Measurements from ENCODE around the gene PLA2G4D. TPM values are rescaled to one million over a fixed set of nuclear protein-coding genes. Genes with fewer than 3 reads are reported as not detected.

The PLA2G4D gene
- total and polyA plus RNA-seq, 2 donors, result 0.03 TPM; not detected in 1

GRCh38 chr15:42036966-42037365, 57.4 kb downstream of the PLA2G4D start:
- Histone ChIP-seq H3K36me3 (ENCODE audit: insufficient read depth) (no peaks in the 10 kb centered on the region), H3K4me1 (ENCODE audit: insufficient read depth) (no peaks in the 10 kb centered on the region), H3K27ac (ENCODE audit: low read depth) (no peak overlapping the region), H3K4me3 (ENCODE audit: low read depth, low read length) (no peak overlapping the region)
- DNase-seq (ENCODE audit: extremely low spot score), result no peak
- 90% methylated on average over 9 of the region's 9 CpGs for WGBS

DNA sequence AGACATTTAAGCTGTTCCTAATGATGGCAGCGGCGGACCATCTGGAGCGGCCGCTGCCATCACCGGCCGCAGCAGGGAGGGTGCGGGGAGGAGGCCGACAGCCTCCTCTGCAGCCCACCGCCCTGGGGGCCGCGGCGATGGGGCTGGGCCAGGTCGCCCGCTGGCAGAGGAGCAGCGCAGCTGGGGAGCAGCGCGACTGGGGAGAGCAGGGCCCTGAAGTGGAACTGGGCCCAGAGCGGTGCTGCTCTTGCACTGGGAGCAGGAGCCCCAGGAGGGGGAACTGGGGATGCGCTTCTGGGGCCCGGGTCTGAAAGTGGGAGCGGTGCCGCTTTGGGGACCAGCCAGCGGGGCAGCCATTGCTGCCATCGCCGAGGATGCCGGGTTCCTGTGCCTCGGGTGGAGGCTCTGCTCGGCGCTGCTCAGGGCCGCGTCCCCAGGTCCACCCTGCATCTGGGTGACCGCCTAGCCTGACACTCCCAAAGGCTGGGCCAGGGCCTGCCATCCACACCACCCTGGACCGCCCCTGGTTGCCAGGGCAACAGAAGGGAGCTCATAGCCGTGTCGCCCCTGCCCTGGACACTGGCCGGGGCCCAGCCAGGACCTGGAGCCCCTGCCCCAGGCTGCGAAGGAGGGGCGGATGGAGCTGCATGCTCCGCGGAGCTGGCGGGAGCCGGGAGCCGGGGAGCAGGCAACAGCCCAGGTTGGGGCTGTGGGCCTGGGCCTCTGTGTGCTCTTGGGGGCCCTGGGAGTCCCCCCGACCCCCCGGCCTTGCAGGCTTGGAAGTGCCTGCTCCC, 58.1 kb downstream of the PLA2G4D start:
- 84% methylated on average over 45 of the region's 45 CpGs for WGBS
- no peak overlapping the region for H3K27ac ChIP-seq (ENCODE audit: low read depth)
- H3K36me3 ChIP-seq (ENCODE audit: insufficient read depth), result no peaks in the 10 kb centered on the region
- no peak for DNase-seq (ENCODE audit: extremely low spot score)
- no peak overlapping the region for H3K4me3 ChIP-seq (ENCODE audit: low read depth, low read length)
- H3K4me1 ChIP-seq (ENCODE audit: insufficient read depth), result no peaks in the 10 kb centered on the region

GRCh38 chr15:42035435-42035761, 59.0 kb downstream of the PLA2G4D start:
- H3K27ac ChIP-seq (ENCODE audit: low read depth), result no peak overlapping the region
- 53% methylated on average over 3 of the region's 3 CpGs for WGBS

DNA sequence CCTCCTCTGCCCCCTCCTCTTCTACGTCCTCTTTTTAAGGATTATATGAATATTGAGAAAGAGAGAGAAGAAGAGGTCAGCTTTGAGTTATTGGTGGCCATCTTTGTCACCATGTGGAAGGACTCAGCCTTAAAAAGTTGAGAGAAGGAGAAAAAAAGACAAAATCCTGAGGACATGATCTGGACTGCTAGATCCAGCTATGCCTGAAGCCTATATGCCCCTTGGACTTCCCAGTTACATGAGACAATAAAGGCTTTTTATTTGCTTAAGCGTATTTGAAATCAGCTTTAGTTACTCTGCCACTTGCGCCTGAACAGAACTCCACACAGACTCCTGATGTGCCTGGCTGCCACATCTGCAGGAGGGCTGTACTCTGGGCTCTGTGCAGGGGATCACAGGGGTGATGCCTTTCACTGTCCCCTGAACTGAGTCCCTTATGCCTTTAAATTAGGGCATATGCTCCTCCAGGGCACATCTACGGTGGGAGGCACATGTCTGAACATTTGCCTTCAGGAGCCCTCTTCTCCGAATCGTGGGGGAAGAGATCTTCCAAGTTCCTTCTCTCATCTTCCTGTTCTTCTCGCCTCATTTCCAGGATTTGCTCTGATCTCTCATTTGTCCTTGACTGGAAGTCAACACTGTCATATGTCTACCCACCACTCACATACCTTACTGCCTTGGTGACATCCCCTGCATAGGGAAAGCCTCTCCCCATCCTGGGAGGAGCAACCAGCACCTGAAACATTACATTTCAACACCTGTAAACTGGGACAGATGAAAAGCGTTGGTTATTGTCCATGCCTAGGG, 59.5 kb downstream of the PLA2G4D start:
- Histone ChIP-seq H3K36me3 (ENCODE audit: insufficient read depth) (no peaks in the 10 kb centered on the region), H3K4me1 (ENCODE audit: insufficient read depth) (no peaks in the 10 kb centered on the region), H3K27ac (ENCODE audit: low read depth) (no peak overlapping the region), H3K4me3 (ENCODE audit: low read depth, low read length) (no peak overlapping the region)
- WGBS, result 70% methylated on average over 8 of the region's 8 CpGs
- DNase-seq (ENCODE audit: extremely low spot score), result no peak

More at GRCh38 chr15:42035435-42035761, 59.0 kb downstream of the PLA2G4D start:
- Histone ChIP-seq H3K4me3 (ENCODE audit: low read depth, low read length) (no peak overlapping the region), H3K36me3 (ENCODE audit: insufficient read depth) (no peaks in the 10 kb centered on the region), H3K4me1 (ENCODE audit: insufficient read depth) (no peaks in the 10 kb centered on the region)
- no peak for DNase-seq (ENCODE audit: extremely low spot score)

DNA sequence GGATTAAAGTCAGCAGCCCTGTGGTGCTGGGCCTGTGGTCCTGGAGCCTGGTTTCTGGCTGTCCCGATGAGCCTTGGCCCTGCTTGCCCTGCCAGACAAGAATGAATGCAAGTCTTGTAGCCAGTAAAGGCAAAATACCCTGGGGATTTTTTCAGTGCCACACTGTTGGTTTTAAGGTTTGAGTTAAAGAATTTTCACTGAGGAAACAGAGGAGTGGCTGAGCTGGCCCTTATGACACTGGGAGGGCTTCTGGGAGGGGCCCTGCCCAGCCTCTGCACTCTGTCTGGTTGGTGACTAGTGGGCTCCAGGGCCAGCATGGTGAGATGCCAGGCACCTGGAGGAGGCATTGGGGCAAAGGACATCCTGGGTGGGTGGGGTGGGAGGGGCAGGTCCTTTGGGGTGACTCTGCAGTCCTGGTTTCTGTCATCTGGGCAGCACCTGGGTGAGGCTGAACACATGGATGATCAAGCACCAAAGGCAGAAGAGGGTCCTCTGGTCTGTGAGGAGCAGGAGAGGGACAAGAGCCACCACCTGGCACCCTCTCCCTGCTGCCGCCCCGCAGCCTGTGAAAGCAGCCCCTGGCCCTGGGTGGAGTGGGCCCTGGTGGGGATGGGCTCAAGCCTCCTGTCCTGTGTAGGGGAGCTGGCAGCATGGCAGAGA, 61.0 kb downstream of the PLA2G4D start:
- Histone ChIP-seq H3K4me3 (ENCODE audit: low read depth, low read length) (no peak overlapping the region), H3K36me3 (ENCODE audit: insufficient read depth) (no peaks in the 10 kb centered on the region), H3K27ac (ENCODE audit: low read depth) (no peak overlapping the region), H3K4me1 (ENCODE audit: insufficient read depth) (no peaks in the 10 kb centered on the region)
- DNase-seq (ENCODE audit: extremely low spot score), result no peak
- WGBS, result 83% methylated on average over 3 of the region's 3 CpGs

- Histone ChIP-seq H3K4me3 (ENCODE audit: low read depth, low read length) (no peak overlapping the region), H3K27ac (ENCODE audit: low read depth) (no peak overlapping the region), H3K36me3 (ENCODE audit: insufficient read depth) (no peaks in the 10 kb centered on the region), H3K4me1 (ENCODE audit: insufficient read depth) (no peaks in the 10 kb centered on the region)
- no peak for DNase-seq (ENCODE audit: extremely low spot score)
- WGBS, result 73% methylated on average over 9 of the region's 9 CpGs
These were observed 61.8 kb downstream of the PLA2G4D start for GRCh38 chr15:42032376-42033213.

DNA sequence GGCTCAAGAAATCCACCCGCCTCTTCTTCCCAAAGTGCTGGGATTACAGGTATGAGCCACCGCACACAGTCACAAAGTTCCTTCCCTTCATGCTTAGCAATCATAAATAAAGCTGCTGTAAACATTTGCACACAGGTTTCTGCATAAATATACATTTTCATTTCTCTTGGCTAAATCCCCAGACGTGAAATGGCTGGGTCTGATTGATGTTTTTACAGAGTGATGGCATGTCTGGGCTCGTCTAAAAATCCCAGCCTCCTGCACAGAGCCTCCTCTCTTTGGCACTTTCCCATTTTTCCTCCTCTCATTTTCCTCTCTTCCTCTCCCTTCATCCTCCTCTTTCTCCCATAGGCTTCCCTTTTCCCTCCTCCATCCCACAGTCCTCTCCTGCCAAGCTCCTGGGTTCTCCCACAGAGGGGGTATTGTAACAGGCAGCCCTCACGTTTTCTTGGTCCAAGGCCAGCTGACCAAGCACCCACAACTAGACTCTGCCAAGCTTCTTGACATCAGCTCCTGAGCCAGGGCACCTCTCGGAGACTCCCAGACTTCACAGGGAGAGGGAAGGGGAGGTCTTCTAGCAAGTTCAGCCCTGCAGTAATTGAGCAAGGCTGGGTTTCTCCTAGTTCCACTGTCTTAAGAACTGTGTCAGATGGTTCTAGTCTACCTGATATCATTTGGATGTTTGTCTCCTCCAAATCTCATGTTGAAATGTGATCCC, 63.0 kb downstream of the PLA2G4D start:
- Histone ChIP-seq H3K4me1 (ENCODE audit: insufficient read depth) (no peaks in the 10 kb centered on the region), H3K4me3 (ENCODE audit: low read depth, low read length) (no peak overlapping the region), H3K36me3 (ENCODE audit: insufficient read depth) (no peaks in the 10 kb centered on the region), H3K27ac (ENCODE audit: low read depth) (no peak overlapping the region)
- 49% methylated on average over 6 of the region's 6 CpGs for WGBS
- DNase-seq (ENCODE audit: extremely low spot score), result no peak

GRCh38 chr15:42027521-42027920, 66.8 kb downstream of the PLA2G4D start:
- H3K4me1 ChIP-seq (ENCODE audit: insufficient read depth), result no peaks in the 10 kb centered on the region
- H3K27ac ChIP-seq (ENCODE audit: low read depth), result no peak overlapping the region
- WGBS, result 71% methylated on average over 7 of the region's 7 CpGs
- no peak for DNase-seq (ENCODE audit: extremely low spot score)
- H3K4me3 ChIP-seq (ENCODE audit: low read depth, low read length), result no peak overlapping the region
- no peaks in the 10 kb centered on the region for H3K36me3 ChIP-seq (ENCODE audit: insufficient read depth)

- H3K36me3 ChIP-seq (ENCODE audit: insufficient read depth), result no peaks in the 10 kb centered on the region
- no peak overlapping the region for H3K4me3 ChIP-seq (ENCODE audit: low read depth, low read length)
- DNase-seq (ENCODE audit: extremely low spot score), result no peak
- H3K4me1 ChIP-seq (ENCODE audit: insufficient read depth), result no peaks in the 10 kb centered on the region
- 71% methylated on average over 4 of the region's 4 CpGs for WGBS
- H3K27ac ChIP-seq (ENCODE audit: low read depth), result no peak overlapping the region
These were observed 70.1 kb downstream of the PLA2G4D start for GRCh38 chr15:42024303-42024702.

- Histone ChIP-seq H3K4me3 (ENCODE audit: low read depth, low read length) (no peak overlapping the region), H3K27ac (ENCODE audit: low read depth) (no peak overlapping the region), H3K36me3 (ENCODE audit: insufficient read depth) (no peaks in the 10 kb centered on the region), H3K4me1 (ENCODE audit: insufficient read depth) (no peaks in the 10 kb centered on the region)
- DNase-seq (ENCODE audit: extremely low spot score), result no peak
- 84% methylated on average over 5 of the region's 5 CpGs for WGBS
These were observed 72.8 kb downstream of the PLA2G4D start for GRCh38 chr15:42021593-42021992.

DNA sequence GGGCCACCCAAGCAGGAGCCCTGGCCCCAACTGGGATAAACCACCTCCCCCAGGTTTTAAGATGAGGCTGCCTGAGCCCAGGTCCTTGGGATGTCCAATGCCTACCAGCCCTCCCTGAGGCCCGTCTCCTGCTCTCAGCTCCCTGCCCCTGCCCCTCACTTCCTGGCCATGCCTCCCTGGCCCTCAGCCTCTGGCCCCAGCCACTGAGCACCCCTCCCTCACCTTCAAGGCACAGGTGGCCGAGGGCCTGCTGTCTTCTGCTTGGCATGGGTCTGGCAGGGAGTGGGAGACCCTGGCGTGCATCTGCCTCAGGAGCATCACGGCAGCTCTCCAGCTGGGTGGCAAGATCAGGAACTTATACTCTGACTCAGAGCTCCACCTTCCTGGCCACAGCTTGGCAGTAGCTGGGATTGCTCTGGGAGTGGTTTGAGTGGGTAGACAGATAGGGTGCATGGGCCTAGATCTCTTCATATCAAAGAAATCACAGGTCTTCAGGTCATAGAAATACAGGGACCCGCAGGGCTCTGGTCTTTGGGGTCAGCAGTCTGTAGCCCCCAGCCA, 73.6 kb downstream of the PLA2G4D start, which contains the start of gene PLA2G4E:
Gene PLA2G4E (minus strand): TSS at position 330 of the 561 bp plus-strand sequence. CDS start 12 bp downstream, at position 318.
- 88% methylated on average over 5 of the region's 5 CpGs for WGBS
- Histone ChIP-seq H3K27ac (ENCODE audit: low read depth) (no peak within 1 kb of the TSS), H3K4me3 (ENCODE audit: low read depth, low read length) (no peak within 1 kb of the TSS), H3K36me3 (ENCODE audit: insufficient read depth) (no peaks in the 10 kb centered on the region), H3K4me1 (ENCODE audit: insufficient read depth) (no peaks in the 10 kb centered on the region)
- DNase-seq (ENCODE audit: extremely low spot score), result no peak
